PC-9 (cell line): Measurements from ENCODE around the gene ADGRD2. TPM values are rescaled to one million over a fixed set of nuclear protein-coding genes. Genes with fewer than 3 reads are reported as not detected.

Experiments used
- BruUV-seq: library from RNA; stranded (reverse); fragments of 400-500 nt; replicated peaks from 2 replicates; lab custom pipeline; 2021; lab: Mats Ljungman, UMichigan
- CTCF ChIA-PET: fragments of 300-600 bp; sonication (Branson Sonifier 250); formaldehyde crosslinking; loops from one replicate; lab custom pipeline; 2022; ENCODE audit warnings: antibody characterized with exemption; lab: Charles Lee
- POLR2A ChIA-PET: fragments of 300-600 bp; sonication (Branson Sonifier 250); formaldehyde crosslinking; loops from one replicate; lab custom pipeline; 2022; ENCODE audit warnings: antibody characterized with exemption; ENCODE audit not compliant: unreplicated experiment; lab: Charles Lee
- DNase-seq, 2 experiments: peaks; one replicate each; pipeline versions ENCODE4 v3.0.0 to v3.0.0-alpha.2; 2015 to 2022; ENCODE audit warnings: mixed read lengths in 1 of 2
- H2AFZ ChIP-seq: fragments of 200-600 bp; sonication (generic); 2 replicates; pipeline ENCODE4 v1.8.1; 2017; ENCODE audit warnings: antibody characterized with exemption
- H3F3A ChIP-seq: fragments of 200-600 bp; sonication (generic); 2 replicates; pipeline ENCODE4 v1.8.1; 2017; ENCODE audit warnings: antibody characterized with exemption, mild to moderate bottlenecking, low read depth; ENCODE audit not compliant: insufficient read depth
- H3K27ac ChIP-seq: fragments of 200-600 bp; sonication (generic); 2 replicates; pipeline ENCODE4 v1.6.1; 2016; ENCODE audit warnings: mixed run types
- H3K27me3 ChIP-seq: fragments of 200-600 bp; sonication (generic); 2 replicates; pipeline ENCODE4 v1.6.1; 2016; ENCODE audit warnings: low read depth, mixed run types; ENCODE audit not compliant: insufficient read depth
- H3K36me3 ChIP-seq: fragments of 200-600 bp; sonication (generic); 2 replicates; pipeline ENCODE4 v1.6.1; 2016; ENCODE audit warnings: low read depth, mixed run types
- H3K4me1 ChIP-seq: fragments of 200-600 bp; sonication (generic); replicated peaks from 2 replicates; pipeline ENCODE4 v1.6.1; 2016; ENCODE audit warnings: mixed run types; ENCODE audit not compliant: insufficient read depth
- H3K4me2 ChIP-seq: fragments of 200-600 bp; sonication (generic); 2 replicates; pipeline ENCODE4 v1.6.1; 2017; ENCODE audit warnings: mixed run types
- H3K4me3 ChIP-seq: fragments of 200-600 bp; sonication (generic); 2 replicates; pipeline ENCODE4 v1.6.1; 2016; ENCODE audit warnings: mixed run types
- H3K79me2 ChIP-seq: fragments of 200-600 bp; sonication (generic); 2 replicates; pipeline ENCODE4 v1.6.1; 2017; ENCODE audit warnings: low read depth, mixed run types
- H3K9me2 ChIP-seq: fragments of 200-600 bp; sonication (generic); 2 replicates; pipeline ENCODE4 v1.8.1; 2017; ENCODE audit warnings: mild to moderate bottlenecking; ENCODE audit not compliant: insufficient read depth
- H3K9me3 ChIP-seq: fragments of 200-600 bp; sonication (generic); 2 replicates; pipeline ENCODE4 v1.8.1; 2016; ENCODE audit warnings: low read depth; ENCODE audit not compliant: insufficient read depth
- H4K20me1 ChIP-seq: fragments of 200-600 bp; sonication (generic); 2 replicates; pipeline ENCODE4 v1.8.1; 2017; ENCODE audit not compliant: insufficient read depth
- EZH2 ChIP-seq: fragments of 200-600 bp; sonication (generic); IDR thresholded peaks from 2 replicates; pipeline ENCODE4 v1.8.0; 2017; ENCODE audit warnings: antibody characterized with exemption, low read depth
- intact Hi-C: fragments of 100-400 bp; cut with micrococcal nuclease; formaldehyde crosslinking; loops from one replicate; pipeline ENCODE4 v1.10.0; 2022; ENCODE audit not compliant: unreplicated experiment
- total RNA-seq: library from RNA; stranded (reverse); gene quantifications from 2 replicates; pipeline ENCODE4 v1.2.3, GENCODE V29; 2021
- TF ChIP-seq, protein P1 (sequence below): fragments of 200-600 bp; sonication (generic); conservative IDR thresholded peaks from 2 replicates; pipeline ENCODE4 v1.6.1; 2017; ENCODE audit warnings: mixed run types, antibody characterized with exemption, mild to moderate bottlenecking, moderate library complexity

Gene ADGRD2
- total RNA-seq, 1 experiment from 2014 or later = not detected

DNA sequence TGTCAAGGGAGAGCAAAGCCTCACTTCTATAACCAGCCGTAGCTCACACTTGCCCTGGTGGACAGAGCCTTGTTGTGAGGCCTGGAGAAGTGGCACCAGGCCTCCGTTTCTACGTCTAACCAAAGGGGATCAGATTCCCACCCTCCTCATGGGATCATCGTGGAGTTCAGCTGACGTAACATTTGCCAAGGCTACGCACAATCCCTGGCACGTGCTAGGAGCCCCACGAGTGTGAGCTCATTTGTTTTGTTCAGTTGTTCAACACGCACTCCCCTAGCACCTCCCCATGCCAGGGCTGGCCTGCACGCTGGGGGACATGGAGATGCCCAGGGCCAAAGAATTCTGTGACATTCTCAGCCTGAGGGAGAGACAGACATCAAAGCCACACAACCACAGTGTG is 23.1 kb downstream of the ADGRD2 start:
- H3K9me2 ChIP-seq = no peaks in the 10 kb centered on the region
- BruUV-seq = no TSS peak
- H3K36me3 ChIP-seq = no peaks in the 10 kb centered on the region
- no peak for DNase-seq
- peaks cover 3% of the 10 kb centered on the region; the same call in 1 of the 2 replicates for H3K27me3 ChIP-seq
- no peak overlapping the region for H3K27ac ChIP-seq
- H3K79me2 ChIP-seq = no peaks in the 10 kb centered on the region
- no peak overlapping the region for H2AFZ ChIP-seq
- CTCF ChIA-PET = no interaction called here
- H3K4me1 ChIP-seq = no peaks in the 10 kb centered on the region
- H3K9me3 ChIP-seq = no peaks in the 10 kb centered on the region
- H4K20me1 ChIP-seq = no peaks in the 10 kb centered on the region; the same call in 1 of the 2 replicates
- no peaks in the 10 kb centered on the region for H3F3A ChIP-seq
- intact Hi-C loops = no loop called here
- H3K4me3 ChIP-seq = no peak overlapping the region
- TF ChIP-seq EZH2 = no peak
- TF ChIP-seq, protein P1, sequence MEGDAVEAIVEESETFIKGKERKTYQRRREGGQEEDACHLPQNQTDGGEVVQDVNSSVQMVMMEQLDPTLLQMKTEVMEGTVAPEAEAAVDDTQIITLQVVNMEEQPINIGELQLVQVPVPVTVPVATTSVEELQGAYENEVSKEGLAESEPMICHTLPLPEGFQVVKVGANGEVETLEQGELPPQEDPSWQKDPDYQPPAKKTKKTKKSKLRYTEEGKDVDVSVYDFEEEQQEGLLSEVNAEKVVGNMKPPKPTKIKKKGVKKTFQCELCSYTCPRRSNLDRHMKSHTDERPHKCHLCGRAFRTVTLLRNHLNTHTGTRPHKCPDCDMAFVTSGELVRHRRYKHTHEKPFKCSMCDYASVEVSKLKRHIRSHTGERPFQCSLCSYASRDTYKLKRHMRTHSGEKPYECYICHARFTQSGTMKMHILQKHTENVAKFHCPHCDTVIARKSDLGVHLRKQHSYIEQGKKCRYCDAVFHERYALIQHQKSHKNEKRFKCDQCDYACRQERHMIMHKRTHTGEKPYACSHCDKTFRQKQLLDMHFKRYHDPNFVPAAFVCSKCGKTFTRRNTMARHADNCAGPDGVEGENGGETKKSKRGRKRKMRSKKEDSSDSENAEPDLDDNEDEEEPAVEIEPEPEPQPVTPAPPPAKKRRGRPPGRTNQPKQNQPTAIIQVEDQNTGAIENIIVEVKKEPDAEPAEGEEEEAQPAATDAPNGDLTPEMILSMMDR = no peak
- POLR2A ChIA-PET = no interaction called here
- H3K4me2 ChIP-seq = no peak overlapping the region

DNA sequence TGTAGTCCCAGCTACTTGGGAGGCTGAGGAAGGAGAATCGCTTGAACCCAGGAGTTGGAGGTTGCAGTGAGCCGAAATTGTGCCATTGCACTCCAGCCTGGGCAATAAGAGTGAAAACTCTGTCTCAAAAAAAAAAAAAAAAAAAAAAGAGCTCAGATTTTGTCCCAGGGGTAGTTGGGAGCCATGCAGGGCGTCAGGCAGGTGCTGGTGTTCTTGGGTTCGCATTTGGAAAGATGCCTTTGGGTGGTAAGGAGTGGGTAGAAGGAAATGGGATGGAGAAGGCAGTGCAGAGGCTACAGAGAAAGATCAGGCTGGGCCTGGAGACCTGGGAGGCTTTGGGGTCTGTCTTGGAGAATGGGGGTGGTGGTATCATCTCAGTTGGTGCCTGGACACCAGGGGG is 23.9 kb downstream of the ADGRD2 start:
- Histone ChIP-seq H3K9me2 (no peaks in the 10 kb centered on the region), H3K4me2 (no peak overlapping the region), H3K27ac (no peak overlapping the region), H2AFZ (no peak overlapping the region), H3K27me3 (peaks cover 8% of the 10 kb centered on the region; the same call in 1 of the 2 replicates), H3K4me3 (no peak overlapping the region), H3K9me3 (no peaks in the 10 kb centered on the region), H3K4me1 (no peaks in the 10 kb centered on the region), H4K20me1 (no peaks in the 10 kb centered on the region; the same call in 1 of the 2 replicates), H3F3A (no peaks in the 10 kb centered on the region), H3K79me2 (no peaks in the 10 kb centered on the region), H3K36me3 (no peaks in the 10 kb centered on the region)
- ChIA-PET POLR2A (no interaction called here), CTCF (interaction anchor here (0.7 kb wide), 1 partner anchor 10 kb away, joined by 3 read pairs; no protein-coding TSS in a partner anchor)
- no TSS peak for BruUV-seq
- TF ChIP-seq, protein P1 = no peak
- no peak for TF ChIP-seq EZH2
- no peak for DNase-seq
- intact Hi-C loops = no loop called here

DNA sequence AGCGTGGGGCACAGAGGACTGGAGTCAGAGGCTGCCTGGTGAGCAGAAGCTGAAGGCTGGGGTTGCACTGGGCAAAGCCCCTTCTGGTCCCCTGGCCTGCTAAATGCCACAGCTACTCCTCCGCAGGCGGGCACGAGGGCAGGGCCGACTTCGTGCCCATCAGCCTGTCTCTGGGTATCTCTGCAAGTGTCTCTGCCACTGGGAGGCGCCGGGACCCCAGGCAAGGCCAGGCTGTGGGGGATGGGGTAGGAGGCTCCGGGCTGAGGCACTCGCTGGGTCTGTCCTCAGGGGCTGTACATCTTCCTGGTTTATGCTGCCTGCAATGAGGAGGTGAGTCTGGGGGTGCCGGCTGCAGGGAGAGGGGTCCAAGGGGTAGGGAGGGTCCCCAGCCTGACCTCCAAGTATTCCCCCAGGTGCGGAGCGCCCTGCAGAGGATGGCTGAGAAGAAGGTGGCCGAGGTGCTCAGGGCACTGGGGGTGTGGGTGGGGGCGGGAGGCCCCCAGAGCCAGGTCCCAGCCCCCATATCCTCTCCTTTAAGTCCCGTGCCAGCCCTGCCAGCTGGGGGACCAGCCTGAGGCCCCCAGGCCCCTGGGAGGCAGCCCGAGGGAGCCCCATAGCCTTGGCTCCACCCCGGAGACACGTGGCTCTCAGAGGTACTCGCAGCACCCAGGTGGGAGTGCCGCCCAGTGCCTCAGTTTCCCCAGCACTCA is 25.1 kb downstream of the ADGRD2 start:
- Histone ChIP-seq H3K36me3 (no peaks in the 10 kb centered on the region), H3K27me3 (peaks cover 8% of the 10 kb centered on the region; the same call in 1 of the 2 replicates), H3K79me2 (no peaks in the 10 kb centered on the region), H3F3A (no peaks in the 10 kb centered on the region), H4K20me1 (no peaks in the 10 kb centered on the region; the same call in 1 of the 2 replicates), H3K4me1 (no peaks in the 10 kb centered on the region), H3K9me3 (no peaks in the 10 kb centered on the region), H3K9me2 (no peaks in the 10 kb centered on the region), H2AFZ (no peak overlapping the region), H3K4me2 (no peak overlapping the region), H3K27ac (no peak overlapping the region), H3K4me3 (no peak overlapping the region)
- no peak for TF ChIP-seq EZH2
- TF ChIP-seq, protein P1 = no peak
- no TSS peak for BruUV-seq
- DNase-seq = no peak
- POLR2A ChIA-PET = no interaction called here
- intact Hi-C loops = no loop called here
- CTCF ChIA-PET = no interaction called here
